Measurements from ENCODE around the gene USE1.

The USE1 gene

DNA sequence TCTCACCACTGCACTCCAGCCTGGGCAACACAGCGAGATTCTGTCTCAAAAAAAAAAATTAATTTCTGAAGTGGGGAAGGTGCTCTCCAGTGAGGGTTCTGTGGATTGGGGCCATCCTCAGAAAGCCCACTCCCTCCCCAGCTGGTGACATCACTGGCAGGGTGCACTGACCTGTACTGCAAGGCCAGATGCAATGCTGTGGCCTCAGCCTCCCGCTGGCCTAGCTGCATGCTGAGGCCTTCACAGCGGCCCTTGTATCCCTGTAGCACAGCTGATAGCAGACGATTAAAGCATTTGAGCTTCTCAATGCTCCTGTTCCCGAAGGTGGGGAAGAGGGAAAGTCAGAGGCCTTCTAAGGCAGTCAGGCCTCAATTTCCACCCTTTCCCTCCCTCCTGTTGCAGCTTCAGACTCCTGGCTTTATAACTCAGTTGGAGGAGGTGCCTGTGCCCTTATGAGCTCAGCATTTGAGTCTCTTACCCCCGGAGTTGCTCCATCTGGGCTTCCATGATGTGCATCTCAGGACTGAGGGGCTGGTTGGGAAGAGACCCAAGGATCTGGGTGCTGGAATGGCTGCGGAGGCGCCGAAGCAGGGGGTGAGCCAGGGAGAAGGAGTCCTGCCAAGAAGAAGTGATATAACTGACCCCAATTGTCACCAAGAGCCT lies 44.1 kb downstream of the USE1 start:
- DNase-seq (ENCODE audit: low spot score), result no peak

- no peak for DNase-seq (ENCODE audit: low spot score)
These were observed 44.8 kb downstream of the USE1 start for GRCh38 chr19:17259934-17260333.

DNA sequence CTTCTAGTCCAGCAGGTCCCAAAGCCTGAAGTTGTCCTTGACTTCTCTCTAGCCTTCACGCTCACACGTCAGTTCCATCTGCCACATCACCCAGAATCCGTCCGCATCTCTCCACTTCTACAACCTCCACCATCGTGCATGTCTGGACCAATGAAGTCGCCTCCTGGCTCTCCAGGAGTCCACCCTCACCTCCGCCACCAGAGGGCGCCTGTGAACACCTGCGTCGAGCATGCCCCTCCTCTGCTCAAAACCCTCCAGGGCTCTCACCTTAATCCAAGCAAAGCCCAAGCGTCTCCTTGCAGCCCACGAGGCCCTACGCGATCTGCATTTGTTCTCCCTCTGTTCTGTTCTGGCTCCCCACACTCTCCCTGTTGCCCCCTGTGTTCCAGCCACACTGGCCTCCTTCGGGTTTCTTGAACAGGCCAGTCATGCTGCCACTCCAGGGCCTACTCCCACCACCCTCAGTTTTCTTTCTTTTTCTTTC lies 45.7 kb downstream of the USE1 start:
- peak; percentile 87 for DNase-seq (ENCODE audit: low spot score)

GRCh38 chr19:17262557-17262956 lies 47.4 kb downstream of the USE1 start:
- no peak for DNase-seq (ENCODE audit: low spot score)

DNA sequence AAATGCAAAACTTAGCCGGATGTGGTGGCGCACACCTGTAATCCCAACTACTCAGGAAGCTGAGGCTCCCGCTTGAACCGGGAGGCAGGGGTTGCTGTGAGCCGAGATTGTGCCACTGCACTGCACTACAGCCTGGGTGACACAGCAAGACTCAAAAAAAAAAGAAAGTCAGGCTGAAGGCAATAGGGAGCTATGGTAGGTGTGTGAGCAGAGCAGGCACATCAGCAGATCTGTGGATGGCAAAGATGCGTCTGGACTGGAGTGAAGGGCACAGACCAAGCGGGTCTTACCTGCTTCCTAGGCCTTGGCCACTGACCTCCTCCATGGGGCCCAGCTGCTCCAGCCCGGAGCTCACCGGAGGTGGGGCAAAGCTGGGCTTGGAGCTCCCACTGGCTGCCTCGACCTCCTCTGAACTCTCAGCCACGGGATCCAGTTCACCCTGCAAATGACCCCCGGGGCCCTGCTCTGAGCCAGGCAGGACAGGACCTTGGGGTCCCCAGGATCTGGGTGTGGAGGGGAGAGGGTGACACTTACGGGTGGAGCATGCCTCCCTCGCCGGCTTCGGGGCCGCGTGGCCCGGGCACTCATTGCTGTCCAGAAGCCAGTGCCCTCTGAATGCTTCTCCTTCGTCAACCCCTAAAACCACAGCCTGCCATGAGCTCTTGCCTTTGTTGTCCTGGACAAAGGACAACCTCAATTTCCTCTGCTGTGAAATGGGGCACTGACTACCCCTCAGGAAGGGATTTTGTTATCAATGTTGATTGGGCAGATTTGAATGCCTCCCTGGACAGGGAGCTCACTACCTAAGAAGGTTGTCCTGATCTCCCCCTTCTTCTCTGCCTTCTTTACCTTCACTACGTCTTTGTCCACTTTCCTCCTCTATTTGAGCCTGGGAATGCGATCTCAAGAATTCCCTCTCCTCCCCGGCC lies 48.8 kb downstream of the USE1 start:
- DNase-seq (ENCODE audit: low spot score), result no peak

GRCh38 chr19:17264641-17264979 lies 49.5 kb downstream of the USE1 start, which contains the start of gene USHBP1:
TSS of gene USHBP1 (minus strand) at chr19:17264745. CDS start at chr19:17264299, 446 bp downstream.
- no peak for DNase-seq (ENCODE audit: low spot score)

DNA sequence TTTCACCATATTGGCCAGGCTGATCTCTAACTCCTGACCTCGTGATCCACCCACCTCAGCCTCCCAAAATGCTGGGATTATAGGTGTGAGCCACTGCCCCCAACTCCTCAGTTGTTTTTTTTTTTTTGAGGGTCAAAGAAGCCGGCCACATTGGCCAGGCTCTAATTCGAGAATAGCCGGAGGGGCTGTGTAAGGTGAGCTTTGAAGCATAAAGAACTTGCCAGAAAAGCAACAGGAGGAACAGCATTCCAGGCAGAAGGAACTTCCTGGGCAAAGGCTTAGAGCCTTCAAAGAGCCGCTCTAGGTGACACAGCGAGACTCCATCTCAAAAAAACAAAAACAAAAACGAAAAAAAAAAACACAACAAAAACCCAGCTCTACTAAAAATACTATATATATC lies 50.9 kb downstream of the USE1 start:
- DNase-seq (ENCODE audit: low spot score), result no peak

DNA sequence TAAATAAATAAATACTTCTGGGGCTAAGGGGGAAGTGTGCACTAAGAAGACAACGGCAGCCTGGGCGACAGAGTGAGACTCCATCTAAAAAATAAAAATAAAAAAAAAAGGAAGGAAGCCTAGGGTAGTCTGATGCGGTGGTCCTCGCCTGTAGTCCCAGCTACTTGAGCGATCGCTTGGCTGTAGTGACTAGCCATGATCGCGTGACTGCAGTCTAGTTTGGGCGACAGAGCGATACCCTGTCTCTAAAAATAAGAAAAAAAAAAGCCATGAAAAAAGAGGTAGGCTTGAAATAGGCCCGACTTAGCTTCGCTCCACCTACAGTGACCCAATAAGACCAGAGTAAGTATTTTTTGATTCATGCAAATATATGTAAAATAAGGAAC lies 51.4 kb downstream of the USE1 start:
- no peak for DNase-seq (ENCODE audit: low spot score)

DNA sequence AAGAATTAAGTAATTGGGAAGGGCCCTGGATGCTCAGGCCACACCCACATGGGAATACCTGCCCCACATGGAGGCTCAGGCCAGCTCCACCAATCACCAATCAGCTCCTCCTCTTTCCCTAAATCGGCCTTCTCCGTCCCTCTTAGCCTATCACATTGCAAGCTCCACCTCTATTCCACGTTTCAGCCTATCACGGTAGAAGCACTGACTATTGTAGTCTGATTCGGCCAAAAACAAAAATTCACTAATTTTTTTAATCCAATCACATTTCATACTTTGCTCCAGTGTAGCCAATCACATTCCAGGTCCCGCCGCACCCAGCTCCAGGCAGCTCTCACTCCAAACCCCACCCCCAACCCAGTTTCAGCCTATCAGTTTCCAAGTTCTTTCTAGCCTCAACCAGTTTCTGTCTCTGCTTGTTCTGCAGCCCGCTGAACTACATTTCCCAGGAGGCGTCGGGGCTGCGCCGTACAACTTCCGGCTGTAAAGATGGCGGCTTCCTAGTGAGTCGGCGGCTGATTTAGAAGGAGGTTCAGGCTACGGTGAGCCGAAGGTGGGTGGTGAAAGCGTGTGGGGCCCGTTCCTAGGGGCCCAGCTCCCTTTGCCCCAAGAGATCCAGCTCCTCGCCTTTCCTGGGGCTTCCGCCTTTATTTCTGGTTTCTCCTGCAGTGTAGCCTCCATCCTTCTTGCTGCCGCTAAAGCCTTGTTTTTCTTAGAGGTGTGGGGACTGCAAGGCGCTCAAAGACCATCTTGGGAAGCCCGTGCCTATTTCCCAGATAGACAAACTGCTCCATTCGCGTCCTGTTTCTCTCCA lies 52.0 kb downstream of the USE1 start, which contains the start of gene BABAM1:
Gene BABAM1, plus strand, starts transcription at position 469 of the 814 bp plus-strand sequence. CDS start 1,364 bp downstream, outside the sequence.
- peak; percentile 100 for DNase-seq (ENCODE audit: low spot score)

DNA sequence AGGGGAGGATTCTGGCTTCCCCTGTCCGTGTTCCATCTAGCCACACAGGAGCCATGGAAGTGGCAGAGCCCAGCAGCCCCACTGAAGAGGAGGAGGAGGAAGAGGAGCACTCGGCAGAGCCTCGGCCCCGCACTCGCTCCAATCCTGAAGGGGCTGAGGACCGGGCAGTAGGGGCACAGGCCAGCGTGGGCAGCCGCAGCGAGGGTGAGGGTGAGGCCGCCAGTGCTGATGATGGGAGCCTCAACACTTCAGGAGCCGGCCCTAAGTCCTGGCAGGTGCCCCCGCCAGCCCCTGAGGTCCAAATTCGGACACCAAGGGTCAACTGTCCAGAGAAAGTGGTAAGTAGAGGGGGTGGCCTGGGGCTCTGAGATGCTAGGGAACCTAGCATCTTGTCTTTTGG lies 53.6 kb downstream of the USE1 start:
- no peak for DNase-seq (ENCODE audit: low spot score)

Measured in GM03348 (cell line).